HTR-8/SVneo (cell line): ENCODE data around the gene PAN2.
A peak's percentile ranks its signal among the peaks of the same experiment; 100 is the strongest.
"Not testable (repeated sequence)": the region's sequence is repeated elsewhere in the genome, so short reads cannot be mapped to it uniquely, and the experiment has no call there.

Source experiments
- DNase-seq: peaks from one replicate; pipeline ENCODE4 v3.0.0; 2011; ENCODE audit warnings: low spot score, mixed read lengths; ENCODE audit not compliant: insufficient read length
- FAIRE-seq: peaks from 2 replicates; lab custom pipeline; 2011; peaks lifted over from hg19 to GRCh38; lab: Jason Lieb, UNC

Gene PAN2

DNA sequence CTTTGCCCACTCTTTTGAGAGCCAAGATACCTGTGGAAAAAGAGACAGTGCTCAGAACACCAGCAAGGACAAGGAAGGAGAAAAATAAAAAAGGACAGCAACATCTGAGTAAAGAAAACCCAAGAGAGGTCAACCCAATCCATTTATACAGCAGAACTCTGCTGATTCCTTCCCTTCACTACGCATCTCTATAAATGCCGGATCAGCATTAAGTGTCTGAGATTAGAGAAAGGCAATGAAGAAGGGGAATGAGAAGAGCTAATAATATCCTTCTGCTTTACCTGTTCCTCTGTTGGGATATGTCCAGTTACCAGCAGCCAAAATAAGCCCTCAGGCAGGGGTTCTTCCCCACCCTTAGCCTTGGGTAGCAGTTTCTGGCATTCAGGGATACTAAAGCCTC, 51.2 kb downstream of the PAN2 start:
- FAIRE-seq (no peak), DNase-seq (no peak)

DNA sequence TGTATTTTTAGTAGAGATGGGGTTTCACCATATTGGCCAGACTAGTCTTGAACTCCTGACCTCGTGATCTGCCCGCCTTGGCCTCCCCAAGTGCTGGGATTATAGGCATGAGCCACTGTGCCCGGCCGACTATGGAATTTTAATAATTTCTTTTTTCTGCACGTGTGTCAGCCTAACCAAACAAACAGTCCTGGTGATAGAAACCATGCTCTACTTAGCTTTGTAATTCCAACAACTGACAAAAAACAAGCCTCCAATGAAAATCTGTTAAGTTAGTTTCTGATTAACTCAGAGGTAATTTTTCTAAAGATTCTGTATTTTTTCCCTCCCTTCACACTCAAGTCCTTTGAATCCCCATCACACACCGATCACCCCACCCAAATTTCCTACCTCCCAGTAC, 51.8 kb downstream of the PAN2 start:
- FAIRE-seq = no peak

DNA sequence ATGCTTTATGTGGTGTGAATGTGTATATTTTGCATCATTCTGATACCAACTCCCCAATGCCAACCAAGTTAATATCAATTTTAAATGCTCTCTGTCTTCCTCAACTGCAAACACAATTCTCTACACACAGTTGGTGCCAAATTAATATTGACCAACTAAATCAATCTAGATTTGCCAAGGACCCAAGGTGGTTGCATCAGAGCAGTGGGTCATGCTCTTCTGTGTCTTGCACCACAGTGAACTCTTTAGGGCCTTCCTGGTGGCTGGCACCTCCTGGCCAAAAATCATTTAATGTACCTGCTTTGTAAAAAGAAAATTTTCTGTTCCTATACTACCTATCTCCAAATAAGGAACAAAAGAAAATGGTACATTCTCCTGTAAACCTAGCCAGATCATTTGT, 53.0 kb downstream of the PAN2 start:
- FAIRE-seq = no peak

More for the DNA sequence above, 51.8 kb downstream of the PAN2 start:
- DNase-seq = no peak

DNA sequence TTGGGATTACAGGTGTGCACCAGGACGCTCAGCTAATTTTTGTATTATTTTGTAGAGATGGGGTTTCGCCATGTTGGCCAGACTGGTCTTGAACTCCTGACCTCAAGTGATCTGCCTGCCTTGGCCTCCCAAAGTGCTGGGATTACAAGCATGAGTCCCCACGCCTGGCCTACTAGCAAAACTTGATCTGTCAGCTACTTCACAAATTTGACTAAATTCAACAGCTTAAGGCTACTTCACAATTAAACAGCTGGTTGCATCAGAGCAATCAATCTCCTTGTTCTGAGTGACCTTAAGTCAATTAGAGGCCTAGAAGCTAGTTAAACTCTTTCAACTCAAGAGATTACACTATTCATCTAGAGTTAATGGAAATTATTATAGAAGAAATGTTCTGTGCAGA, 54.9 kb downstream of the PAN2 start:
- FAIRE-seq (no peak), DNase-seq (no peak)

More for the DNA sequence above, 53.0 kb downstream of the PAN2 start:
- no peak for DNase-seq

DNA sequence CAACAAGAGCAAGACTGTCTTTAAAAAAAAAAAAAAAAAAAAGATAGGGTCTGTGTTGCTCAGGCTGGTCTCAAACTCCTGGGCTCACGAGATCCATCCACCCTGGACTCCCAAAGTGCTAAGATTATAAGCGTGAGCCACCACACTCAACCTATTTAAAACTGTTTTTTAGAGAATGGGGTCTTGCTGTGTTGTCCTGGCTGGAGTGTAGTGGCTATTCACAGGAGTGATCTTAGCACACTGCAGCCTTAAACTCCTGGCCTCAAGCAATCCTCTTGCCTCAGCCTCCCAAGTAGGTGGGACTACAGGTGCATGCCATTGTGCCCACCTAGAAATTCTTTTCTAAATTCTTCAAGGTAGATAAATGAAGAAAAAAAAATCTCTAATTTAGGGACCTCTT, 59.5 kb downstream of the PAN2 start:
- no peak for DNase-seq
- no peak for FAIRE-seq

DNA sequence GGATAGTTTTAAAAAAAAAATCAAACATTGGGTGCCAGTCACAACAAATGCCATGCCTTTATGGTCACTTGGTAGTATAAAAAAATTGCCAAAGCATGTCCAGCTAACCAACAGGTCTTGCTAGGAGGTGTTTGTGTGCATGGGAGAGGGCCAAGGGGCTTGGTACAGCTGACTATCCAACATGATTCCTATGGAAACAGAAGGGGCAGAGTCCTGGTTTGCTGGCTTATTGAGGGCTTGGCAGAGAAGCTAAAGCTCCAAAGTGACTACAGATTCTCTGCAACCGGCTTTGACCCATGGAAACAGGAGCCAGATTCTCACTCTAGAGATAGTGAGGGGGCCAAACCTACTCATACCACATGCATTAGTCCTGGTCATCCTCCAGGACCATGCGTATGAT, 61.3 kb downstream of the PAN2 start:
- DNase-seq, FAIRE-seq: not testable (repeated sequence)

DNA sequence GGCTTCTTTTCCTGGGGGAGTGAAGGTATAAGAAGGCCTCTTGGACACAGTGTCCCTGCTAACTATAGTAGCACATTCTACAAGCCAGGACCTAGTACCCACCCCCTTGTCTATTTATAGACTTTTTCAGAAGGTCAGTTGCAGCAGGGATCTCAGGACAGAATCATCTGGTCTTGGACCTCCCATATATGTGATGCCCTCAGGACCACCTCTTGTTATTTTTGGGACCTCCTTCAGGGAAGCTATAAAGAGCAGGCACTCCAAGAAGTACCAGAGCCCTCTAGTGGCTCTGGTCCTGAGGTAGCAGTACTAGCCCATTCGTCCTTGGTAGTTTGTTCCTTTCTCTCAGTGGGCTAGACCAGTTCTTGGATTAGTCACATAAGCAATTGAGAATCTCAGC, 62.8 kb downstream of the PAN2 start:
- peak; percentile 28 for DNase-seq
- no peak for FAIRE-seq

DNA sequence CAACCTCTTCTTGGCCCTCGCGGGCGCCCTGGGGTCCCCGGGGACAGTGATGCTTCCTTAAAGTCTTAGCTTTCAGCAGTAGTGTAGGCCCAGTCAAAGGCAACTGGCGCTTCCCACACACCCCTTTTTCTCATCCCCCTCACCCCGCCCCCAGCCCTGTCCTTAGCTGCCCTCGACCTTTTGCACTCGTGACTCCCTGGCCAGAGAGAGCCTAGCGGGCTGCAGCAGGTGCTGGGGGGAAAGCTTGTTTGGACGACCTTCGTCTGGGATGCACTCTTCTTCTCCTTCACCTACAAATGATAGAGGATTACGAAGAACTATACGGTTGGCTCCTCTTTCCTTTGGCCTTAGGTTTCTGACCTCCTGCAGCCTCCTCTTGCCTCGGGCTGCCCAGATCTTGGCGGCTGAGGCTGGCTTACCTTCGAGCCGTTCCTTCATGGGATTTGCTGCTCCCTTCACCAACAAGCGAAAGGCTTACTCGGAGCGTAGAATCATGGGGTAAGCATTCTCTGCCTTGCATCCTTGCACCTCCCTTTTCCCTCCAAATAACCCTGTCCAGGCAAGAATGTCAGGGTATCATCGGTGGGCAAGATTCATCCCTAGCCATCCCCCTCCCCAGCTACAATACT, 66.2 kb downstream of the PAN2 start:
- FAIRE-seq (no peak), DNase-seq (no peak)

DNA sequence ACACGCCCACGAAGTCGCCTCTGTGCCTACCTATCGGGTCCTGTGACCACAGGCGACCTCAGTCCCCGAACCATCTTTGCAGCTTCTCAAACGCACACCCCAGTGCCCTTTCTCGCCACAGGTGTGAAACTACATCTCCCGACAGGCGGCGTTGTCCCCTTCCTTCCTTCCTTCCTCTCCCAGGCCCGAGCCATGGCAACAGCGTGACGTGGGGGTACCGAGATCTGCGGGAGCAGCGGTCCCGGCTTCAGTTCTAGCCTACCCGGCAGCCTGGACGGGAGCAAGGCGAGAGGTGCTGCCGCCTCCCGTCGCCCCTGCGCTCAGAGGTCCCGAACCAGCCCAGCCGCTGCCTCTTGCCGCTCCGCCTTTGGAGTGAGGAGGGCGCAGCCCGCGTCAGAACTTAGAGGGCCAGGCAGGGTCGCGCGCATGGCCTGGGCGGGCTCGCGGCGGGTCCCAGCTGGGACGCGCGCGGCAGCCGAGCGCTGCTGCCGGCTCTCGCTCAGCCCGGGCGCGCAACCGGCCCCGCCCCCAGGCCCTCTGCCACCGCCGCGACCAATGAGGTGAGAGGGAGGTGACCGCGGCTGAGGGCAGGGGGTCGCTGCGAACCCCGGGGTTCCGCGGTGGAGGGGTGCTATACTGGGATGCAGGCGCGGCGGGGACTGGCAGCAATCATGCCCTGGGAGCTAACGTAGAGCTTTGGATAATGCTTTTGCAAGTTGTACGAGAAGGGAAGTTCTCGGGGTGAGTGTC, 66.9 kb downstream of the PAN2 start, which contains the start of gene COQ10A:
Gene COQ10A, plus strand, starts transcription at position 250 of the 750 bp plus-strand sequence. Its CDS starts 177 bp downstream, at position 427.
- peak; percentile 90 for DNase-seq
- peak; percentile 89 for FAIRE-seq
